HG03521 (cell line): ENCODE results near the gene ZNF865.
A peak's percentile ranks its signal among the peaks of the same experiment; 100 is the strongest.

Experiments used
- ATAC-seq: cut with Tn5 transposase; IDR thresholded peaks from one replicate; pipeline ENCODE4 v1.9.1; 2021; ENCODE audit warnings: mild to moderate bottlenecking, moderate library complexity; ENCODE audit not compliant: unreplicated experiment

The ZNF865 gene

DNA sequence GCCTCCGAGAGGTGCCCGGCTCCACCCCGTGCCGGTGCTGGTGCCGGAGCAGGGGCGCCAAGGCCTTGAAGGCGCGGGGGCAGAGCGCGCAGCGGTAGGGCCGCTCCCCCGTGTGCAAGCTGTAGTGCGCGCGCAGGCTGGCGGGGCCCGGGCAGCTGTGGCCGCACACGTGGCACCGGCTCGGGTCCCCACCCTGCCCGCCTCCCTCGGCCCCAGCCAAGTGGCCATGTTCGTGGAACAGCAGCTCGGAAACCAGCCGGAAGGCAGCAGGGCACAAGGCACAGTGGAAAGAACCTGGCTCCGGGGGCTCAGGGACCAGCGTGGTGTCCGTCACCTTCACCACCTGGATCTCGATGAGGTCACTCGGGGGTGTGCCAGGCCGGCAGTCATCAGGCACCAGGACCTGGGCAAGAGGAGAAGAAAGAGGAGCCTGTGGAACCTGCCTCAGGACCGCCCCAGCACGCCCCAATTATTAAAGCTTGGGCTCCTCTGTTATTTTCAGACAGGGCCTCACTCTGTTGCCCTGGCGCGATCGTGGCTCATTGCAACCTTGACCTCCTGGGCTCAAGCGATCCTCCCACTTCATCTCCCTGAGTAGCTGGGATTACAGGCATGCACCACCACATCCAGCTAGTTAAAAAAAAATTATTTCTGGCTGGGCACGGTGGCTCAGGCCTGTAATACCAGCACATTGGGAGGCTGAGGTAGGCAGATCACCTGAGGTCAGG lies 17.0 kb downstream of the ZNF865 start:
- ATAC-seq: no peak

DNA sequence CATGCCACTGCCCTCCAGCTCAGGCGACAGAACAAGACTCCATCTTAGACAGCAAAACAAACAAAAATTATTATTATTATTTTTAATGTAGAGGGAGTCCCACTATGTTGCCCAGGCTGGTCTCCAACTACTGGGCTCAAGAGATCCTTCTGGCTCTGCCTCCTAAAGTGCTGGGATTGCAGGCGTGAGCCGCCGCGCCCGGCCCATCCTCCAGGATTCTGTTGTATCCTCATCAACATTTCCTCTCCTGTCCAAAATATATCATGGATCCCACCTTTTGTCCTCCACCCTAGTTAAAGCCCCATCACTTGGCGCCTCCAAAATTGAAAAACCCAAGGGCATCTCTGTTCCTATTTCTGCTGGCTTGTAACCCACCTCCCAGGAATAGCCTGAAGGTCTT lies 17.7 kb downstream of the ZNF865 start:
- ATAC-seq: no peak

DNA sequence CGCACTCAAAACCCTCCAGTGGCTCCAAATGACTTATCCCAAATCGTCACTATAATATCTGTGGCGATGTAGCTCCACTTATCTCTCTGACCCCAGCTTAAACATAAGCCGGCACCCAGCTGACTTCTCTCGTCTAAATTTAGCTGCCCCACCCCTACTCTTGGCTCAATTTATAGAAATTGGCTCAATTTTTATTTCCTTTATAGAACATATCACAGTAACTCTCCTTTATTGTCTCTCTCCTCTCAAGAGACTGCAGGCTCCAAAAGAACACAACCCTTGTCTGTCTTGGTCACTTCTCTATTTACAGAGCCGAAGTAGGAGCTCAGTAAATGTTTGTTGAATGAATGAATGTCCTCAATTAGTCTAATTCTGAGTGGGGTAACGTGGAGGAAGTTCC lies 18.1 kb downstream of the ZNF865 start:
- ATAC-seq: no peak

DNA sequence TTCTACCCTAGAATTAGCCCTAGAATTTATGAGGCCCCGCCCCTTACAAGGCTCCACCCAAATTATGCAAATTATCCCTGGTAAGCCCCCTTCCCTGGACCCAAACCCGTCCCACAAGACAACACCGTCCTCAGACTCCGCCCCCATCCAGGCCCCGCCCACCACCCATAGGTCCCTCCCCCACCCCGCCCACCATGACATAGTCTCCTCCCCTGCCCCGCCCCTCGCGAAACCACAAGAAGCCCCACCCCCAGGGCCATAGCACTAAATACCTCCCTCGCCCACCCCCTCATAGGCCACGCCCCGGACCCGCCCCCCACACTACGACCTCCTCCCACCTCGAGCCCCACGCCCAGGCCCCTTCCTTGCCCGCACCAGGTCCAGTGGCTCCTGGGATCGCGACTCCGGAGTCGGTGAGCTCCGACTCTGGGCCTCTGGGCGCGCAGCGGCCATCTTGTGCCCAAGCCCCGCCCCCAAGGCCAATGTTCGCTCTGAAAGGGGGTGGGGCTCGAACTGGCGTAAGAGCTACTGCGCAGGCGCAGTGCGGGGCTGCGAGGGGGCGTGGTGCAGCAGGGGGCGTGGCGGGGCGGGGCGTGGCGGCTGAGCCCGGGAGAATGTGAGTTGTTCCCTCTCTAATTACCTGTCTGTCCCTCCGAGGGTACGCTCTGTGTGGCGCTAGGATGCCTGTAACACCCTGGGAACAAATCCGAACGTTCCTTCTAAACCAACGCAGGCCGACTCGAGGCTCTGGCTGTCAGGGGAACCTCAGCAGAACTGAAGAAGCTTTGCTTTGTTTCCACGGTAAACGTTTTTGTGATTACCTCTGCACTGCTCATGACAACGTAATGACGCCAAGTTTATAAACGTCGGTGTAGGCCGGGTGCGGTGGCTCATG lies 18.9 kb downstream of the ZNF865 start, which contains the start of gene ZNF784:
Gene ZNF784 (minus strand): TSS at position 458 of the 895 bp plus-strand sequence. CDS start 5 bp downstream, at position 453.
- peak; percentile 61 for ATAC-seq

DNA sequence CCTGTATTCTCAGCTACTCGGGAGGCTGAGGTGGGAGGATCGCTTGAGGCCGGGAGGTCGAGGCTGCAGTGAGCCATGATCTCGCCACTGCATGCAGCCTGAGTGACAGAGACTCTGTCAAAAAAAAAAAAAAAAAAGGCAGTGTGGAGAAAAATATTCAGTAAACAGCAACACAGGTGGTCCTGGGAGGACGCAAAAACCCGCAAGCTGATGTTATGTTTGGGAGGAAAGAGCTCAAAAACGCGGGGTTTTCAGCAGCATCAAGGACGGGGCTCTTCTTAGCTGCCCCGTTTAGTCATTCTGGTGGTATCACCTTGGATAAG lies 19.5 kb downstream of the ZNF865 start:
- ATAC-seq: no peak

DNA sequence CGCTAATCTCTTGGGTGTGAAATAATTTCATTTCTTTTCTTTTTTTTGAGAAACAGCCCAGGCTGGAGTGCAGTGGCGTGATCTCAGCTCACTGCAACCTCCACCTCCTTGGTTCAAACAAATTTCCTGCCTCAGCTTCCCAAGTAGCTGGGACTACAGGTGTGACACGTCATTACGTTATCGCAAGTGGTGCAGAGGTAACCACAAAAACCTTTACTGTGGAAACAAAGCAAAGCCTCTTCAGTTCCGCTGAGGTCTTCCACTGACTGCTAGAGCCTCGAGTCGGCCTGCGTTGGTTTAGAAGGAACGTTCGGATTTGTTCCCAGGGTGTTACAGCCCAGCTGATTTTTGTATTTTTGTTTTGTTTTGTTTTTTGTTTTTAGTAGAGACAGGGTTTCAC lies 20.9 kb downstream of the ZNF865 start:
- ATAC-seq: no peak

DNA sequence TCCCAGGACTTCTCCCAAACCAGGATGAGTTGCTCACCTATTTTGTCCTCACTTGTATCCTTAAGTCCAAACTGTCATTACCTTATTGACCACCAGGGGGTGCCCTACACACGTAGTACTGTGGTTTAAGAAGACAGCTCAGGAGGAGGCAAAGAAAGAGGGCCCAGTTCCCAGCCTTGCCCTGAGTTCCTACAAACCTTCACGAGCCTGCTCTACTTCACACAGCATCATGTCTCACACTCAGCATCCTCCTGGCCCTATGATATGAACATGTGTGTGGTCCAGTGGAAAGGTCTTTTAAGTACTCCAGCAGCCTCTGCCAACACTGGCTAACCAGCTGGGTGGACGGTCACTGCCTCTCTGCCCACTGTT lies 27.0 kb downstream of the ZNF865 start:
- ATAC-seq: no peak

DNA sequence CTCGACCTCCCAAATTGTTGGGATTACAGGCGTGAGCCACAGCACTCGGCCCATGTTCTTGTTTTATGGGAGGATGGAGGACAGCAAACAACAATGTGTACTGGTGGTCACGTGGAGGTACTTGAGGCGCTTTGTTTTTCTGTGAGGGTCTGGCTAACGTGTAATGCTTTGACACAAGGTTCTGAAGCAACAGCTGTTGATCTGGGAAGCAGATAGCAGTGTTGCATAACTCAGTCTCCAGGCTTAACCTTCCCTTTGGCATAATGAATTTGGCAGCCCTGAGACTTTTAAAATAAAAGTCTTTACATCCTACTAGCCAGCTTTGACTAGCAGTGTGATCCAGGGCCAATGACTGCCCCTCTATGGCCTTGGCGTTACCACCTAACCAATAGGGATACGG lies 28.4 kb downstream of the ZNF865 start:
- no peak for ATAC-seq

DNA sequence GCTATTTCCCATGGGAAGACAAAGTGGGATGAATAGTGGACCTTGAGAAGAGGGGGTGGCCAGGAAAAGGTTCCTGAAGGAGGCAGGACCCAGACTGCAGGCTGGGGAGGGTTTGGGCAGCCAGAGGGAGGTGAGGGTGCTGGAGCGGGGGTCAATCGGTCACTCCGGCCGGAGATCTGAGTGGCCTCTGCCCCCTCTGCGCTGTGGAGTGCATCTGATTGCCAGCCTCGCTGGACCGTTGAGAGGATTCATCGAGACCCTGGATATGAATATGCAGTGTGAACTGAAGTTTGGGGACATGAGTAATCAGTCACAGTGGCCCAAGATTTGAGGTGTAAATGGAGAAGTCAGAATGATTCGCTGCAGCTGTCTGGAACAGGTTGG lies 29.9 kb downstream of the ZNF865 start:
- no peak for ATAC-seq

DNA sequence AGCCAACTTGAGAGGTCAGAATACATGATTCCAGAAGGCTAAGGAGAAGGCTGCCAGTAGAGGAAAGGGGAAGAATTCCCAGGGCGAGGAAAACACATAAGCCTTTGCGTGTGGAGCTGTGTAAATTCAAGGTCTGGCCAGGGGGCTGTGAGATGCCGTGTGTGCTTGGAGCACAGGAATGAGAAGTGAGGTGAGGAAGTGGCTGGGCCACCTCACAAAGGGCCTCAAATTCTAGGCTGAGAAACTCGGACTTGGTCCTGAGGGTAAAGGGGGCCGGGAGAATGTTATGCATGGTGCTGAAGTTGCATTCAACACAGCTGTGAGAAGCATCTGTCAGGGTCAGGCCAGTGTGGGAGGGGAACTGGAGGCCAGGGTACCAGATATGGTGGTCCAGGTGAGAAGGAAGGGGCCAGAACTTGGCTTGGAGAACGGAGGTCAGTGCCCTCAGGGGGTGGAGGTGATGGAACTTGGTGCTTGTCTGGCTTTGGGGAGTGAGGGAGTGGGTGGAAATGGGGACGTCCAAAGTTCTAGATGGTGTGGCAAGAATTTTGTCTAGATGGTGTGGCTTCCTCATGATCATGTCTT lies 30.5 kb downstream of the ZNF865 start:
- no peak for ATAC-seq

DNA sequence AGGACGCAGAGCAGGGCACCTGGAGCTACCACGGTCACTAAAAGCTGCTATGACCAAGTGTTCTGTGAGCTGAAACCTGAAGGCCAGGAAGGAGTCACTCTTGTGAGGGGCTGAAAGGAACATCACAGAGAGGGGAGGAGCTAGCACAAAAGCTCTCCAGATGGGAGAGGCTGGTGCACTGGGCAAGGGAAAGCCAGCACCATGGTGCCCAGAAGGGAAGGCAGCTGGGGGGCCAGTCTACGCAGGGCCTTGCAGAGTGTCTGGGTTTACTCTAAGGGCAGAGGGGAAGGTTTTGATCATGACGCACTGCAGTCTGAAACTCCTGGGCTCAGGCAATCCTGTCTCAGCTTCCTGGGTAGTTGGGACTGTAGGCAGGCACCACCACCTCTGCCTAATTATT lies 31.3 kb downstream of the ZNF865 start:
- no peak for ATAC-seq

DNA sequence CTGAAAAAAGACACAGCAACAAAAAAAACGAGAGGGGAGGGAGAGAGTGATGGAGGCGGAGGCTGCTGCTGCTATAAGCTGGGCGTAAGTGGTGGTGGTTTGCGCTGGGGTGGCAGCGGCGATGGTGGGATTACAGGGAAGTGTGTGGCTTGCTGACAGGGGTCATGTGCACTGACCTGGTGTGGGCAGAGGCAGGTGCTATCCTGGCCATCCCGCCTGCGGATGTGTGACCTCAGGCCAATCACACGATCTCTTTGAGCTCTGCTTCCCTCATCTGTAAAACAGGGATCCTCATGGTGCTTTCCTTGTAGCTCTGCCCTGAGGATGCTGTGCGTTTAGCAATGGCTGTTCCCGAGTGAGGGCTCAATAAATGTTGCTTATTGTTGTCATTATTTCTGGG lies 32.1 kb downstream of the ZNF865 start:
- no peak for ATAC-seq

DNA sequence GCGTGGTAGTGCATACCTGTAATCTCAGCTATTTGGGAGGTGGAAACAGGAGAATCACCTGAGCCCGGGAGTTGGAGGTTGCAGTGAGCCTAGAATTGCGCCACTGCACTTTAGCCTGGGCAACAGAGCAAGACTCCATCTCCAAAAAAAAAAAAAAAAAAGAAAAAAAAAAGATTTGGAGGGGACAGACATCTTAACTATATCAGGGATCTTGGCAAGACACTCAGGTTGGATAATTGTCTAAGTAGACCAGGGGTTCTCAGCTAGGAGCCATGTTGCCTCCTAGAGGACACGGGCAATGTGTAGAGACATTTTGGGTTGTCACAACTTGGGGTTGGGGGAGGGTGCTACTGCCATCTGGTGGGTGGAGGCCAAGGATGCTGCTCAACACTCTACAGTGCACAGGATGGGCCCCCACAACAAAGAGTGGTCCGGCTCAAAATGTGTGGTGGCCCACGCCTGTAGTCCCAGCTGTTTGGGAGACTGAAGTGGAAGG lies 33.5 kb downstream of the ZNF865 start:
- no peak for ATAC-seq

DNA sequence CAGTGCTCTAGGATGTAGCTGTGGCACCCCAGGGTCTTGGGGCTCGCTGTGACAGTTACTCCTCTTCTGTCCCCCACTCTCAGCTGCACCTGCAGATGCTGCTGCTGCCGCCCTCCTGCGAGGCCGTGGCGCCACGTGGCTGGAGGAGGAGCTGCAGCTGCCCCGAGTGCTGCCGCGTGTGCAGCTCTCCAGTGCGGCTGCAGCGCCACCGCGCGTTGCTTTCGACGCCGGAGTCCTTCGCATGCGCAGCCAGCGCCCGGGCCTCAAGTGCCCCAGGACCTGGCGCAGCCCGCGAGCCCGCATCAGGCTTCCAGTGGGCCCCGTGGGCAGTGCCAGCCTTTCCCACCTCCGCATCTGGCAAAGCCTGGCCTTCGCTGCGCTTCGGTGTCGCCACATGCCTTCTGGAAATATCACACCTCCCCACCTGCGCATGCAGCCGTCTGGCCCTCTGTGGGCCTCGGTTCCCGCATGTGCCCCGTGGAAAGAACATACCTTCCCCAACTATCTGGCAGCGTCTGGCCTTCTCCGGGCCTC lies 34.7 kb downstream of the ZNF865 start:
- ATAC-seq: no peak

DNA sequence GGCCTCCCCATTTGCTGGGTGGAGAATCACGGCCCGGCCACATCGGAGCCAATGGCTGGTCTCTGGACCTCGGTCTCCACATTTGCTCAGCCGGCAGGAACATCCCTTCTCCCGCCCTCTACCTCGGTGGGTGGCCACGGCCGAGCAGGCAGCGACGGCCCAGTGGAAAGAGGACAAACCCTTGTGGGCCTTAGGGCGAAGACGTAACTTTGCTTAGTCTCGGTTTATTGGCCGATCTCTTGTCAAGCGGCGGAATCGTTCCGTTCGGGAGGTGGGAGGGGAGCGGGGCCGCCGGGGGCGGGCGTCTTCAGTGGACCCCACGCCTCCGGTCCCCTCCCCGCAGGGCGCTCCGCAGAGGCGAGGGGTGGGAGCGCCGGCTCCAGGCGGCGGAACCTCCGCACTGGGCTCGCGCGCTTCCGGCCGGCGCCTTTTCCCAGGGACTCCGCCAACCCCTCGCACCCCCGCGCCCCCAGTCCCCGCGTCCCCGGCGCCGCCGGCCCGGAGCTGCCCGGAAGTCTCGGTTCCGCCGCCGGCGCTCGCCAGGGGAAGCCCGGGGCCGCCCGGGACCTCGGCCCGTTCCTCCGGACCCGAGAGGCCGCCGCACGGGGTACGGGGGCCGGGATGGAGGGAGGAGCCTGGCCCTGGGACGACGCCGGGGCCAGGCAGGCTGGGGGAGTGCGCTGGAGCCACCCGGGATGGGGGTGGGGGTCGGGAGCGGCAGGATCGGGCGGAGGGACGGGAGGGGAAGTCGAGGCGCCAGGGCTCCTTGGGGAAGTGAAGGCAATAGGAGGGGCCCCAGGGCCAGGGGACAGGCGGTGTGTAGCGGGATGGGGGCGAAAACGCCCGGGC lies 35.4 kb downstream of the ZNF865 start, which contains the start of gene ZNF580:
Gene ZNF580 (plus strand): TSS at position 426 of the 849 bp plus-strand sequence. CDS start 1,507 bp downstream, outside the sequence.
- ATAC-seq: peak; percentile 26

DNA sequence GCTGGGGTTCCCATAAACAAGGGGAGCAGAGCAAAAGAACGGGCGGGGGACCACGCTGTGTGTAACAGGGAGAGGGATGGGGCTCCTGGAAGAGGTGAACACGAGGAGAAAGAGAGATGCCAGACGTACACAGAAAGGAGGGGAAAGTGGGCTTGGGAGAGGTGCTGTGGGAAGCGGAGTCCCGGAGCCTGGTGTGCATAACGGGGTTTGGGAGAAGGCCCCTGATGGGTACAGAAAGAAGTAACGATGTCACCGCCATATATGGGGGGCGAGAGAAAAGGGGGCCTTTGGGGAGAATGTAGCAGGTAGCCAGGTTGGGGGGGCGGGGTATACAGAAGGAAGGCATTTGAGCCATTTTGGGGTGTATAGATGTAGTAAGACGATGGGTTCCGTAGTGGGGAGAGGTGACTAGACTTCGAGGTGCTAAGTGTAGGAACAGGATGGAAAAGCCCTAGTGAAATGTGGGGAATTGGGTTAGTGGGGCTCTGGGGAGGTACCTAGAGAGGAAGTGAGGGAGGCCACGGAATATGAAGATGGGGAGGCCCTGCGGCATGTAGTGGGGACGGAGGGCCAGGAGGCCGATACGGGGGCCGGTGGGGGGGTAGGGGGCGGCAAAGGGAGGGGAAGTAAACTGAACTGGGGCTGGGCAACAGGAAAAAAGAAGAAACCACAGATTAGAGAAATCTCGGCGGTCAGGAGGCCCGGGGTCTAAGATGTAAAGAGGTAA lies 36.1 kb downstream of the ZNF865 start:
- ATAC-seq: no peak

DNA sequence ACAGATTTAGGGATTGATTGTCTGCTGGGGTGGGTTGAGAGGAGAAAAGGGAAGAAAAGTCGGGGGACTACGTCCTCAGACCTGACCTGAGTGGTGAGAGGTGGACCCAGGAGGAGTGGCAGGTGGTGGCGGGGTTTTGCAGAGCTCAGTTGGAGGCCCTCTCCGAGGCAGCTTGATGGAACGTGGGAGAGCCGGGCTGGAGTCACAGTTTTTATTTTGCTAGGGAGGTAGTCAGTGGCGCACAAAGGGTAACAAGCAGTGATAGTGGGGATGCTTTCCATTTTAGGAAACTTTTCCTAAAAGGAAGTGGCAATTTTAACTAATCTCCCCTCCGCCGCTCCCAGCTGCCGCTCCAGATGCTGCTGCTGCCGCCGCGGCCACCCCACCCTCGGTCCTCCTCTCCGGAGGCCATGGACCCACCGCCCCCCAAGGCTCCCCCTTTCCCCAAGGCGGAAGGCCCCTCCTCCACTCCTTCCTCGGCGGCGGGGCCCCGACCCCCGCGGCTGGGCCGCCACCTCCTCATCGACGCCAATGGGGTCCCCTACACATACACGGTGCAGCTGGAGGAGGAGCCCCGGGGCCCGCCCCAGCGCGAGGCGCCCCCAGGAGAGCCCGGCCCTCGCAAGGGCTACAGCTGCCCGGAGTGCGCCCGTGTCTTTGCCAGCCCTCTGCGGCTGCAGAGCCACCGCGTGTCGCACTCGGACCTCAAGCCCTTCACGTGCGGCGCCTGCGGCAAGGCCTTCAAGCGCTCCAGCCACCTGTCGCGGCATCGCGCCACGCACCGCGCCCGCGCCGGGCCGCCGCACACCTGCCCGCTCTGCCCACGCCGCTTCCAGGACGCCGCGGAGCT lies 36.9 kb downstream of the ZNF865 start:
- no peak for ATAC-seq

DNA sequence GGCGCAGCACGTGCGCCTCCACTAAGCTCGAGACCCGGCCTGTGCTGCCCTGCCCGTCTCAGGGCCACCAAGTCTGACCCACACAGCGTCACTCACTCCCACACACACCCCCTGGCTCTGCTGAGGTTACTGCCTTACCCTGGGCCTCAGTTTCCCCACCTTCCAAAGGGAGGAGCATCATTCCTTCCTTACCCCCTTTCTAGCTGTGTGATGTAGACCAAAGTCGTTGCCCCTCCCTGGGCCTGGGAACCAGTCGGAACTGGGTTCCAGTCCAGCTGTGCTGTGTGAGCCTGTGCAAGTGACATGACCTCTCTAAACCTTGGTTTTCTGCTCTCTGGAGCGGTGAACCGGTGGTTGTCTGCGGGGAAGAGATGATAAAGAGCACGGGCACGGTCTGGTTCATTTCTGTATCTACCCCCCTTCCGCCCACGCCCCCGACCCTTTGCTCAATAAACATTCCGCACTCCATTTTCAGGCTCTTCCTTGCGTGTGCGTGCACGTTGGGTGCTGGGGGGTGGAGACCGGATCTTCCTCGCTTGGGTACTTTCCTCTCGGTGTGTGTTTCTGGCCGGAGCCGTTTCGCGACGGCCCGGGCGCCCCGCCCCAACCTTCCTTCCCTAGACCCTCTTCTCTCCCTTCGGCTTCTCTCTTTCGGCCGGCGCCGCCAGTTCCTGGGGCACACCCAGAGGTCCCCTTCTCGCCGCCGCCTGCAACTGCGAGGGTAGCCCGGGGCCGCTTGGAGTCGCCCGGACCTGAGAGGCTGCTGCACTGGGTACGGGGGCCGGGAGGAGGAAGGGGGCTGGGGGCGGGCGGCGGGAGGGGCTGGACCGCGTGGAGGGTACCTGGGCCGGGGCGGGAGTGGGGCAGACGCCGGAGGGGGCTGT lies 37.8 kb downstream of the ZNF865 start, which contains the start of gene ZNF581:
Gene ZNF581 (plus strand): TSS at position 647 of the 884 bp plus-strand sequence. CDS start 923 bp downstream, outside the sequence.
- ATAC-seq: peak; percentile 28
